Cardiac fibroblast (primary cell): ENCODE measurements around the gene ARID1A.
A peak's percentile ranks its signal among the peaks of the same experiment; 100 is the strongest.

Experiments
- DNase-seq, 2 donors: peaks; one replicate each; pipeline versions ENCODE4 v3.0.0 to v3.0.0-alpha.2; 2010; ENCODE audit warnings: low read depth in 2 of 2
- H3K4me3 ChIP-seq, 2 donors: replicated peaks in 1 of 2; 1 replicate in 1 of 2; 2 replicates in 1 of 2; pipeline ENCODE4 v1.5.1; 2011; ENCODE audit warnings: low read depth in 2 of 2, low read length in 2 of 2, mild to moderate bottlenecking in 2 of 2, moderate library complexity in 1 of 2
- TF ChIP-seq, protein P1 (sequence below): IDR thresholded peaks from one replicate; pipeline ENCODE4 v1.5.1; 2011; ENCODE audit warnings: low read depth, mild to moderate bottlenecking, low read length, inconsistent platforms

ARID1A gene

GRCh38 chr1:26789931-26790330 lies 94.1 kb downstream of the ARID1A start:
- H3K4me3 ChIP-seq: no peak overlapping the region
- TF ChIP-seq, protein P1, sequence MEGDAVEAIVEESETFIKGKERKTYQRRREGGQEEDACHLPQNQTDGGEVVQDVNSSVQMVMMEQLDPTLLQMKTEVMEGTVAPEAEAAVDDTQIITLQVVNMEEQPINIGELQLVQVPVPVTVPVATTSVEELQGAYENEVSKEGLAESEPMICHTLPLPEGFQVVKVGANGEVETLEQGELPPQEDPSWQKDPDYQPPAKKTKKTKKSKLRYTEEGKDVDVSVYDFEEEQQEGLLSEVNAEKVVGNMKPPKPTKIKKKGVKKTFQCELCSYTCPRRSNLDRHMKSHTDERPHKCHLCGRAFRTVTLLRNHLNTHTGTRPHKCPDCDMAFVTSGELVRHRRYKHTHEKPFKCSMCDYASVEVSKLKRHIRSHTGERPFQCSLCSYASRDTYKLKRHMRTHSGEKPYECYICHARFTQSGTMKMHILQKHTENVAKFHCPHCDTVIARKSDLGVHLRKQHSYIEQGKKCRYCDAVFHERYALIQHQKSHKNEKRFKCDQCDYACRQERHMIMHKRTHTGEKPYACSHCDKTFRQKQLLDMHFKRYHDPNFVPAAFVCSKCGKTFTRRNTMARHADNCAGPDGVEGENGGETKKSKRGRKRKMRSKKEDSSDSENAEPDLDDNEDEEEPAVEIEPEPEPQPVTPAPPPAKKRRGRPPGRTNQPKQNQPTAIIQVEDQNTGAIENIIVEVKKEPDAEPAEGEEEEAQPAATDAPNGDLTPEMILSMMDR: no peak
- no peak for DNase-seq

- no peak overlapping the region for H3K4me3 ChIP-seq
- TF ChIP-seq, protein P1: no peak
- no peak for DNase-seq
These were observed 94.7 kb downstream of the ARID1A start for GRCh38 chr1:26790551-26790953.

DNA sequence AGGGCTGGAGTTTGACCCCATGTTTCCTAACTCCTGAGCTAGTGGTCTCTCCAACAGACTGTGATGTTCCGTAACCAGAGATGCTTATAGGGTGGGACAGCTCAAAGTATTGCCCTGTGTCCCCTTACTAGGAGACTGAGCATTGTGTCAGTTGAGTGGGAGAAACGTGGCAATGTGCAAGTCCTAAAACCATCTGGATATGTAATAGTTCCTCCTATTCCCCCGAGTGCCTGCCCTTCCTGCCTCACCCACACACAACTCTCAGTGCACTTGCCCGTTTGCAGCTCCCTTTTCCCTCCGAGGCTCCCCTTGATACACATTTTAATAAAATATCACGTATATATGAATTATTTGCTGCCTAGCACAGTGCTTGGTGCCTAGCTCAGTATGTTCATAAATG lies 95.3 kb downstream of the ARID1A start:
- TF ChIP-seq, protein P1: no peak
- DNase-seq: no peak
- no peak overlapping the region for H3K4me3 ChIP-seq

- TF ChIP-seq, protein P1: no peak
- DNase-seq: no peak
These were observed 95.8 kb downstream of the ARID1A start for GRCh38 chr1:26791626-26792025.

GRCh38 chr1:26792924-26793323 lies 97.1 kb downstream of the ARID1A start:
- H3K4me3 ChIP-seq: no peak overlapping the region
- DNase-seq: no peak
- TF ChIP-seq, protein P1: no peak

More at GRCh38 chr1:26791626-26792025, 95.8 kb downstream of the ARID1A start:
- H3K4me3 ChIP-seq: no peak overlapping the region

DNA sequence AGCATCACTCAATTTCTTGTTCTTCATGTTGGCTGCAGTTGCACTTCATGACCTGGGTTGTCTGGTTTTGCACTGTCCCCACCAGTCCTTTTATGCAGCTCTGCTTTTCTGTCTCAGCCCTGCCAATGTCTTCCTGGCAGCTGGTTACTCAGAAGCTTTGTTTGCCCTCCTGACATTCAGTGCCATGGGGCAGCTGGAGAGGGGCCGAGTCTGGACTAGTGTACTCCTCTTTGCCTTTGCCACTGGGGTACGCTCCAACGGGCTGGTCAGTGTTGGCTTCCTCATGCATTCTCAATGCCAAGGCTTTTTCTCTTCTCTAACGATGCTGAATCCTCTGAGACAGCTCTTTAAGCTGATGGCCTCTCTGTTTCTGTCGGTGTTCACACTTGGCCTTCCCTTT lies 98.6 kb downstream of the ARID1A start:
- H3K4me3 ChIP-seq: no peak overlapping the region
- TF ChIP-seq, protein P1: no peak
- DNase-seq: no peak

GRCh38 chr1:26797627-26798026 lies 101.8 kb downstream of the ARID1A start:
- TF ChIP-seq, protein P1: no peak
- peak; percentile 39 to 55 for DNase-seq

More at GRCh38 chr1:26797627-26798026, 101.8 kb downstream of the ARID1A start:
- no peak overlapping the region for H3K4me3 ChIP-seq
